HG02798 (cell line): ENCODE measurements around the gene ATP2A3.

ENCODE experiments used
- ATAC-seq: cut with Tn5 transposase; IDR thresholded peaks from one replicate; pipeline ENCODE4 v1.9.1; 2021; ENCODE audit warnings: mild to moderate bottlenecking; ENCODE audit not compliant: unreplicated experiment, poor library complexity

The ATP2A3 gene

DNA sequence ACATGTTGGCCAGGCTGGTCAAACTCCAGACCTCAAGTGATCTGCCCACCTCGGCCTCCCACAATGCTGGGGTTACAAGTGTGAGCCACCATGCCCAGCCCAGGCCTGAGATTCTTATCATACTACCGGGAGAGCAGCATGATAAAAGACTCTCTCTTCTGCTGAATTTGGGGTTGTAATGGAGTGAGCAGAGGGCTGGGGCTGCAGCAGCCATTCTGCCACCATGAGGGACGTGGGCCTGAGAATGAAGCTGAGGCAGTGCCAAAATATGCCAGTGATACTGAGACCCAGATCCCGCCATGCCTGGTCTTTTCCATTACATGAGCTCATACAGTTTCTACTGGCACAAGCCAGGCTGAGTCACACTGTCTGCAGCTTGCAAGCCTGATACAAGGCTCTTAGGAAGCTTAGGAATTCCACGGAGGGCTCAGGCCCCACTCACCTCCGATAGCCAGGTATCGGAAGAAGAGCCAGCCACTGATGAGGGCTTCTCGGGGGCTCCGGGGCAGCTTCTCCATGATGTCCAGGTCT is 28.3 kb downstream of the ATP2A3 start:
- no peak for ATAC-seq

DNA sequence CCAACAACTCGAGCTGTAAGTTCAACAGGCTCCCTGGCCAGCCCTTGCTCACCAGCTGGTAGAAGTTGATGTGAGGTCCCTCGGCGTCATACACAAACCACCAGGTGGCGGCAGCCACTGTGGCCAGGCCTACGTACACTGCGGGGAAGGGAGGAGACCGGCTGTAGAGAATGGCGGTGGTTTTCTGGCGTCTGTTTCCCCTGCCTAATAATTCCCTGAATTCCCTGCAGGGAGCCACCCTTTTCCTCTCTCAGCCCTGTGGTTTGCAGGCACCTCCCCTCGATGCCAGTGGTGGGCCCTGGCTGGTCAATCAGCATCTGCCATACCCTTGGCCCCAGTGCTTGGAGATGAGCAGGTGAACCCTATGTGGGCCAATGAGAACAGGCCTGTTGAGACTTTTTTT is 29.1 kb downstream of the ATP2A3 start:
- no peak for ATAC-seq

DNA sequence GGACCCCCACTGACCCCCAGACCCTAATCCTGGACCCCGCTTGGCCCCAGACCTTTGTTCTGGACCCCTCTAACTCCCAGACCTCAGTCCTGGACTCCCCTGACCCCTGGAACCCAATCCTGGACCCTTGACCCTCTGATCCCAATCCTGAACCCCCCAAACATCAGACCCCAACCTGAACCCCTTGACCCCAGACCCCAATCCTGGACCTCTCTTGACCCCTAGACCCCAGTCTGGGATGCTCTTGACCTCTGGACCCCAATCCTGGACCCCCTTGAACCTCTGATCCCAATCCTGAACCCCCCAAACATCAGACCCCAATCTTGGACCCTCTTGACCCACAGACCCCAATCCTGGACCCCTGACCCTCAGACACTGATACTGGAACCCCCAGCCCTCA is 34.5 kb downstream of the ATP2A3 start:
- ATAC-seq: no peak

DNA sequence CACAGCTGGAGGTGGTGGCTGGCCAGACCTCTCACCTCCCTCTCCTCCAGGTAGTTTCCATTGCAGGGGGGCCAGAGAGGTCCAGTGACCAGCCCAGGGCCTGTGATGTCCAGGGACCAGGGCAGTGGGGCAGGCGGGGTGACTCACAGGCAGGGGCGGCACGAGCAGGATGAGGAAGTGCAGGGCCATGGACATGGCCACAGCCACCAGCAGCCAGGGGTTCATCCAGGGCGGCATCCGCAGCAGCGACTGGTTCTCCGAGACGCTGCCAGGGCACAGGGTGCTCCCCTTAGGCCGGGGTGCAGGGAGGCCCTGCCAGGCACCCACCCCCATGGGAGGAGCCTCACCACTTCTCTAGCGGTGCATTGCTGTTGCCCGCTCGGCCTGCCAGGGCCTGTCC is 35.1 kb downstream of the ATP2A3 start:
- no peak for ATAC-seq

DNA sequence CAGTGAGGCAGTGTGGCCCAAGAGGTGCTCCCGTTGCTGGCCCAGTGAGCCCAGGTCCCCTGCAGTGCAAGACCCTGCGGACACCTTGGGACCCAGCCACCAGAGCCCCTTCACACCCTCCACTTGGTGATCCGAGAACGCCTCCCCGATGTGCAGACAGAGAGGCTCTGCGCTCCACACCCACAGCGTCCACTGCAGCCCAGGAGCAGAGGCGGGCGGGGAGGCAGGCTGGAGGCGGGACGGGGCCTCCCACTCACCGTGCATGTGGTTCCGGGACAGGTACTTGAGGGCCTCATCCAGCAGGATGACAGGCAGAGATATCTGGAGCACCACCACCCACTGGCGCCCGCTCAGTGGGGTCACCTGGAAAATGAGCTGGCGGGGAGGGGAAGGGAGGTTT is 35.8 kb downstream of the ATP2A3 start:
- ATAC-seq: no peak

DNA sequence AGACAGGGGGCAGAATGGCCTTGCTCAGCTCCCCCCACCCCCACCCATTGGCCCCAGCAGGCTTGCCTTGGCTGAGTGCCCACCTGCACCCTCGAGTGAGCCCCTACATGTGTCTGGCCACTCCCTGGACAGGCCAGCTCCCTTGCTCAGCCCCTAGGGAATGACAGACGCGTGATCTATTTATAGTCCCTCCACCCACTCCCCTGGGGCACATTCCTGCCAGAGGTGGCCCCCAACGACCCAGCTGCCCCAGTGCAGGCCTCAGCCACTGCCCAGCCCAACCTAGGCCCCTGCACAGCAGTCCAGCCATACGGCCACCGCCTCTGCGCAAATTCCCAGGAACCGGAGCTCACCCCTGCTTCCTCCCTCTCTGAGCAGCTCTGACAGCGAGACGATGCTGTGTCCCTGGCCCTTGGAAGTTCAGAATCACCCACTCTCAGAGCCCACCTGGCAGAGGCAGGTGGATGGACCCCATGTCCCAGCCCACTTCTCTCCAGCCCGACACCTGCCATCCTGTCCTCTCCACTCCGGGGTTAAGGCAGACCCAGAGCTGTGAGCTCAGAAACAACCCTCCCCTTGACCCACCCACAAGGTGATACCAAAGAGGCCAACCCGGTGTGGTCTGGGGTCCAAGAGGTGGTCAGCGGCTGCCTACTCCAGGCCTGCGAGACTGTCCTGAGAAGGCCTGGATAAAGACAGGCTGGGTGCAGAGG is 36.5 kb downstream of the ATP2A3 start:
- ATAC-seq: no peak

DNA sequence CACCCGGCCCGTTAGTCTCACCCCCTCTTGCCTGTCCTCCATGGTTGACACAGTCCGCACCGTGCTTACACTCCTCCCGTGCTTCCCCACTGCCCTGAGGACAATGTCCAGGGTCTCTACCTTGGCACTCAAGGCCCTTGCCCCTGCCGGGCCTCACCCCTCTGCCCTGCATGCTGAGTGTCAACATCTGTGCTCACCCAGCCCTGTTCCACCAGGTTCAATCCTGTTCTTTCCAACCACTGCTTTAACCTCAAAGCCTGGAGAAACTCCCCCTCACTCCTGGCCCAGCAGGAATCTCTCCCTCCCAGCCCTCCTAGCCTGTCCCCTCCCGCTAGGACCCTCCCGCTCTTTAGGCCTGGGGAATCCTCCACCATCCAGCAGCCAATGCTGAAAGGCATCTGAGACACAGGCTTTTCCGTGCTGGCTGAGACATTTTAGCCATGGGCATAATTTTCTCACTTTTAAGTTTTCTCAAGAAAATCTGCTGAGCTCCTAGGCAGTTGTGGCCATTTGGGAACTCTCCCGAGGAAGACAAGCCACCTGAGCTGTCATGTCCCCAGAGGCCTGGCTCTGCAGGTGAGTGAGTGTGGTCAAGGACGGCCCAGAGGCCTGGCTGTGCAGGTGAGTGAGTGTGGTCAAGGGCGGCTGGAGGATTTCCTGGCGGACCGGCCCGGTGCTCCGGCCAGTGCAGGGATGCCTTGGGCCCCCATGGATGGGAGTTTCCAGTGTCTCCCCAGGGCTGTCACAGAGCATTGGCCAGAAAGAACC is 37.2 kb downstream of the ATP2A3 start:
- ATAC-seq: no peak

DNA sequence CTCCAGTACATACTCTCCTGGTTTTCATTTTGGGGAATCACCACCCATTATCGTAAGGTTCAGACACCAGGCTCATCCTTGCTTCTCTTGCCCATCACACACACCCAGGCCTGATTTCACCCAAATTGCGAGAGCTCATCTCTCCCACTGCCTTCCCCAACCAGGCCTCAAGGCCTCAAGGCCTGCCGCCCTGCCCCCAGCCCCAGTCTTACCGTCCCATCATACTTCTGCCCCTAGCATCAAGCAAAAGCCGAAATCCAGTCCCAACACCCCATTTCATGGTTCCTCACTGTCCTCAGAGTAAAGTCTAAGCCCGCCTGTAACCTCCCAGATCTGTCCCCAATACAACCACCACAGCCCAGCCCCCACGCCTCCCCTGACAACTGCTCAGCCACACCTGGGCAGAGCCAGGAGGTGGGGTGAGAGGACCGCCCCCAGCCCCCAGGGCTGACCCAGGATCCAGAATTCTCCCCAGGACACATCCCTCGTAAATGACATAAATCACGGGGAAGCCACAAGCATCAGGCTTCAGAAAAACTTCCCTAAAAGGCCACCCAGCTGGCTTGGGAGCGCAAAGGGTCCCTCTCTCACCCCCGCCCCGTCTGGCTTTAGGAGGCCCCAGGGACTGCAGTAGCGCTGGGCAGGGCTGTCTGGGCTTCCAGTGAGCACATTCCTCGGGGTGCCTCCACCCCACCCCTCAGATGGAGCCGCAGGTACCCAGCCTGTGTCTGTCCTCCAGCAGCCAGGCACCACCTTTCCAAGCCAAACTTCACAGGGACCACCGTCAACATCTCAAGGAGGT is 38.4 kb downstream of the ATP2A3 start:
- no peak for ATAC-seq

DNA sequence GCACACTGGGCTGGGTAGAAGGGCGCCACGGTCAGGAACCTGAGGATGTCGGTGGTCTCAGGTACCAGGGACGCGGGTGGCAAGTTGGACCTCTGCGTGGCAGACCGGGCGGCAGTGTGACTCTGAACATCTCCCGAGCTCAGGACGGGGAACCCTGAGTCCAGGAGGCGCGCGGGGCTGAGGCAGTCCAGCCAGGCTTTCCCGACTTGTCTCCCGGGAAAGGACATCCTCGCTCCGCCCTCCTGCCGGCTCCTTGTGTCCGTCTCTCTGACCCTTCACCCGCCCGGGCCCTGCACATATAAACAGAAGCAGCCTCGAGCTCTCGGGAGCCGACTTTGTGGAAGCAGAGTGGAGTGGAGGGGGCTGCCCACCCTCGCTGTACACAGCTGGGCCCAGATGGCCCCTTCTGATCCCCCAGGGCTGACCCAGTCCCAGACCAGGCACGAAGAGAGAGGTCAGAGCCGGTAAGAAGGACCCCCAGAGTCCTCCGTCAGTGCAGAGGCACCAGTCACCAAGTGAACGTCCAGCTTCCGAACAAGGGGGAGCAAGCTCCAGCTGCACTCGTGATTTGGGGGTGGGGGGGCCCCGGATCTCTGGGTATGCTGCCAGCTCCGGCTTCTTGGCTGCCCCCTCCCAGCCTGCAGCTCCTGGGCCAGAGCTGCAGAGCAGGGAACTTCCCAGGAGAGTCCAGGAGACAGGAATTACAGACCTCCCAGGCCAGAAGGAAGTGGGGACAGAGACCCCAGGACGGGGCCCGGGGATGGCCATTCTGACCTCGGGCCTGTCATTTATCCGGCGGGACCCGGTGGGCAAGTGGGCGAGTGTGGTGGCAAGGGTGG is 39.5 kb downstream of the ATP2A3 start:
- no peak for ATAC-seq

DNA sequence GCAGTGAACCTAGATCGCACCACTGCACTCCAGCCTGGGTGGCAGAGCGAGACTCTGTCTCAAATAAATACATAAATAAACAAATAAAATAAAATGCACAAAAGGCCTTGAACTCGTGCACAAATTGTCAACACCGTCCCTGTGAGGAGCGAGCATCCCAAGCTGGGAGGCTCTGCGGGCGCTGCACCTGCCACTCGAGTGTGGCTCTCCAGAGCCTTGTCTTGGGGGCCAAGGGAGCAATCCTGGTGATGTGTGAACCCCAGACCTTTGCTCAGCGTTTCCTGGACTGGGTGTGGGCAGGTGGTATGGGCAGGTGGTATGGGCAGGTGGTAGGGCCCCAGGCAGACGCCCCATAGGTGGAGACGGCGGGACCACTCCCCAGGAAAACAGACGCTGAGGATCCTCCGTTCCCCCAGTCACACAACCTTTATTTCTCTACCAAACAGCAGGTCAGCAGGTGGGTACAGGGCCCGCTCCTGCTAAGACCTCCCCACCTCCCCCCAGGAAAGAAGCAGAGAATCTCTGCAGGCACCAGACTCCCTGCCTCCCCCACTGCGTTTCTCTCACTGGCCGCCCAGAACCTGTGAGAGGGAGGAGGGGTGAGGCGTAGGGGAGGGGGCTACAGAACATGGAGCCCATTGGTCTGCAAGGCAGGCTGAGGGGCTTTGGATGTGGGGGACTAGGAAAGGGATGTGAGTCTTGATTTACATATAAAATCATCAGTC is 40.6 kb downstream of the ATP2A3 start:
- ATAC-seq: no peak

DNA sequence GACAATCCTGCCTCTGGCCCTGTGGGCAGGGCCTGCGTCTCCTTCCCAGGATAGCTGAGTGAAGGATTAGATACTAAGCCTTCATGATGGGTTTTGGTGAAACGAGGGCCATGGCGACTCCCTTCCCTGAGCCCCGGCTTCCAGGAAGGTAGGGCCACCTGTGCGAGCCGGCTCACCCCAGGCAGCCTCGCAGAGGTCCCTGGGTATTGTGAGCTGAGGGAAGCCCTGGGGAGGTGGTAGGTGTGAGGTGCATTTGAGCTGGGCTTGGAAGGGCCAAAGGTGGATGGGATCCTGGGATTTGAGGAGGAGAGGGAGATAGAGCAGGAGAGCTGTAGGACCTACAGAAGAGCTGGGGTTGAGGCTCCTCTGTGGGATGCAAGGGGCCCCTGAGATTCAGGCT is 41.5 kb downstream of the ATP2A3 start:
- no peak for ATAC-seq

DNA sequence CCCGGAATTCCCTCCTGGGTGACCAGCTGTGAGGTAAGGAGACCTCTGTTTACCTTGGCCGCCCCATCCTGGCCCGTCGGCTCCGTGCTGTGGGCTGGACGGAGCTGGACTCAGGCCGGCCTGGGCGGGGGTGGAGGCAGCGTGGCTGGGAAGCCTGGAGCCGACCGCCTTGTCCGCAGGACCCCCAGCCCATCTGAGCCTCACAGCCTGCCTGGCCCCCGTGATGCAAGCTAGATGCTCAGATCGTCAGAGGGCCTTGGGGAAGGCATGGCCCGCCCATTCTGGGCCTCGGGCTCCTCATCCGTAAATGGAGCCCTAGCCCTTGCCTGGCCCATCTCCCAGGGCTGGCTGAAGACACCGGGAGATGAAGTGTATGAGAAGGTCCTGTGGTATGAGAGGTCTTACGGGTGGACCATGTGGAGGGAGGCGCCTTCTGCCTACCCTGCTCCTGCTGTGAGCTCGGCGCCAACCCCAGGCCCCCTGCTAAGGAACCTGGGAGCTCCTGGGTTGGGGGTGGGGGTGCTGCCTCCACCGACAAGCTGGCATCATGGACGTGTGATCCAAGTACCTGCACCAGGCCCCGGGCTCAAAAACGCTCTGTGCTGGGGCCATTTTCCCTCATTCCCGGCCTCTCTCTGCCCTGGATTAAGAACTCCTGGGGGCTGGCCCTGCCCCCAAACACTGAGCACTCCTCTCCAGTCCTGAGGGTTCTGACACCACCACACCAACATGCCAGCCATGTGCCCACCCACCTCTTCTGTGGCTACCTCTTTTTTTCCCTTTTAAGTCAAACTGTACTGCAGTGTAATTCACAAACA is 42.5 kb downstream of the ATP2A3 start:
- no peak for ATAC-seq

DNA sequence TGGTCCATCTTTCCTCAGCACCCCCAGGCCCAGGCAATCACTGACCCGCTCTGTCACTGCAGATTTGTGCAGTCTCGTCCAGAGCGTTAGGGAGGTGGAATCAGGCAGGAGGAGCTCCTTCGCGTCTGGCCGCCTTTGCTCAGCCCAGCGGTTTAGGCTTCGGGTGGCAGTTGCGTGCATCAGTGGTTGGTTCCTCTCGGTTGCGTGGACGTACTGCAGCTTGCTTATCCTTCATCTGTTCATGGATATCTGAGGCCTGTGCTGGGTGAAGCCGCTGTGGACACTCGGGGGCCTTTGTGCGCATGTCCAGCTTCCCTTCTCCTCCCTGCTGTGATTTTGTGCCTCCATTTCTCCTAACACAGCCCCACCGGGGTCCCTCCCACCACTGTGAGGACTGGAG is 43.2 kb downstream of the ATP2A3 start:
- no peak for ATAC-seq

DNA sequence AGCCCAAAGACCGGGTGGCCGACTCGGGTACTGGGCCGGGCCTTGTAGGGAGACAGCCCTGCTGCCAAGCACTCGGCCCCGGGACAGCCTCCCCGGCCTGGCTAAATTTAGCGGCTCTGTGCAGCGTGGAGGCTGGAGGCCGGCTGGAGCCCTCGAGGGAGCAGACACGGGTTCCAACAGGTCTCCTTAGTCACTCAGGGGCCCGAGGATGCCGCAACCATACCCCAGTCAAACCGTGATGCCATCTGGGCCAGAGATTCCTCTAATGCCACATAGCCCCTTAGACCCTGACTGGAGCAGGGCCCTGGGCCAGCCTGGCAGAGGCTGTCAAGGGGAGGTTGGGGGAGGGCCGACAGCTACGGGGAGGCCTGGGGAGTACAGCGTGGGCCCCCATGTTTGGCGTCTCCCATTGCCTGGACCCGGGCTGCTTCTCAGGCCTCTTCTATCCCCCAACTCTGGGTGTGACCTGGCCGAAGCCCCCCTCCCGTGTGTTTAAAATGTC is 45.1 kb downstream of the ATP2A3 start:
- no peak for ATAC-seq

DNA sequence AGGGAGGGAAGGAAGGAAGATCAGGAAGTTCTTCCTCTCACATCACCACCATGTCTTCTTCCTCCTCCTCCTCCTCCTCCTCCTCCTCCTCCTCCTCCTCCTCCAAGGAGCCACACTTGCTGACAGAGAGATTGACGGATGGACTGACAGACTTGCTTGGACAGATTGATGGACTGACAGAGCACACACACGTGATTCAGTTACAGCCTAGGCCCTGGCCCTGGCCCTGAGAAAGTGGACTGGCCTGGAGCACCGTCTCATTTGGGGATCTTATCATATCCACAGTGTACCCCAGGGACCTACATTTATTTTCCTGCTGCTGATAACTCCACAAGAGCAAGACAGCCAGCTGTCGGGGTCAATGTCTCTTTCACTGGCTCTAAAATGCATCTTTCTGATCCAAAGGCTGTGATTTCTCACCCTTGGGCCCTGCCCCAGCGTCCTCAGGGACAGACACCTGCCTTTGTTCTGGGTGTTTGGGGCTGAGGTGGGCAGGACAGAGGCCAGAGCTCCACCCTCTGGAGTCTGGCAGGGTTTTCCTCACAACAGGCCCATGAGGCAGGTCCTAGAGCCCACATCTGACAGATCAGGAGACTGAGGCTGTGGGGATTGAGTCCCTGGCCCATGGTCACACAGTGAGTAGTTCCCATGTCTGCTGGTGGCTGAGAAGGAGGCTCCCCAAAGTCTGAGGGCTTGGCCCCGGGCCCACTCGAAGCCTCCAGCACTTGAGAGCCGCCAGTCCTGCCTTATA is 45.7 kb downstream of the ATP2A3 start:
- ATAC-seq: no peak

DNA sequence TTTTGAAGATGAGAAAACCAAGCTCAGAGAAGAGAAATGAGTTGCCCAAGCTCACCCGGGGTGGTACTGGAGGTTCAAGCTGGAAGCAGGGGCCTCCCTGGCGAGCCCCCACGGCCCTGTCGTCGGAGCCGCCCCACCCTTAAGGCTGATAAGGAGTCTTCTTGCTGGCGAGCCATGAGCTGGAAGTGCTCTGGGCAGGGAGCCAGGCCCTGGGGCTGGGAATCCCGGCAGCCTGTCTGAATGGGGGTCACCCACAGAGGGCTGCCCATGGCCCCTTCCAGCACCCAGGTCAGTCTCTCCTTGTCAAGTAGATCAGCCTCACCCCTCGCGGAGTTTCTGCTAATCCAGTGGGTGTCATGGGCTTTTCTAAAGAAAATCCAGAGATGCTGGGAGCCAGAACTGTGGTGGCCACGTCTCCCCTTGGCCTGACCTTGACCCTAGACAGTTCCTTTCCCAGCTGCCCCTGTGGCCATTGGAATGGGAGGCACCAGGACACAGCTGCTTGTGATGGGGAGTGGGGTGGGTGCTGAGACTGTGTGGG is 46.8 kb downstream of the ATP2A3 start:
- no peak for ATAC-seq

DNA sequence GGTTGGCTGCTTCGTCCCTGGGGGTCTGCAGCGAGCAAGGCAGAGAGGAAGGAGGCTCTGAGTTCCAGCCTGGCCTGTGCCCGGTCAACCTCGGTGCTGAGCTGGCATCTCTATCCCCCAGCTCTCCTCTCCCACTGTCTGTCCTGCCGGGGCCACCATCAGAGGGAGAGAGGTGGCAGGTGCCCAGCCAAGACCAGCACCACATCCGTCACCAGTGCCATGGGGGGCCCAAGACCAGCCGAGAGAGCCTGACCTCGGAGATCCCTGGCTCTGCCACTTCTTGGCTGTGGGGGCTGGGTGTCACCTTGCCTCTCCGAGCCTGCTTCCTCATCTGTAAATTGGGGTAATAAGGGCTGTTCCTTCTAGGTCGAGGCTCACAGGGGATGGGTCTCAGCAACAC is 47.4 kb downstream of the ATP2A3 start:
- no peak for ATAC-seq
